ENCODE measurements around the gene PITRM1.

PITRM1 gene

GRCh38 chr10:3109196-3109595, 63.4 kb downstream of the PITRM1 start:
- Histone ChIP-seq H3K4me3 (ENCODE audit: low read depth, low read length, poor library complexity, severe bottlenecking) (no peak overlapping the region), H3K79me2 (ENCODE audit: insufficient read depth, low read length) (no peaks in the 10 kb centered on the region), H3K27ac (ENCODE audit: low read depth, low read length, poor library complexity, severe bottlenecking) (no peak overlapping the region), H3K36me3 (ENCODE audit: insufficient read depth, low read length) (peaks cover 87% of the 10 kb centered on the region), H3K9me2 (ENCODE audit: low read depth, low read length) (no peaks in the 10 kb centered on the region), H3F3A (ENCODE audit: insufficient read depth, low read length) (no peaks in the 10 kb centered on the region), H3K4me1 (ENCODE audit: insufficient read depth, low read length, severe bottlenecking) (peaks cover 19% of the 10 kb centered on the region), H3K9me3 (ENCODE audit: low read length) (no peaks in the 10 kb centered on the region), H2AFZ (ENCODE audit: low read length) (no peak overlapping the region), H3K4me2 (ENCODE audit: low read length) (no peak overlapping the region), H4K20me1 (ENCODE audit: insufficient read depth, low read length) (no peaks in the 10 kb centered on the region), H3K27me3 (ENCODE audit: insufficient read depth, low read length) (no peaks in the 10 kb centered on the region), H3K9ac (ENCODE audit: low read length) (no peak overlapping the region)
- no peak for TF ChIP-seq EZH2 (IDR thresholded peaks at IDR 0.05; ENCODE audit: borderline replicate concordance, low read length)
- no peak for TF ChIP-seq CTCF (IDR thresholded peaks at IDR 0.05; ENCODE audit: low read length)

GRCh38 chr10:3108575-3109105, 63.9 kb downstream of the PITRM1 start:
- H4K20me1 ChIP-seq (ENCODE audit: insufficient read depth, low read length), result no peaks in the 10 kb centered on the region
- no peaks in the 10 kb centered on the region for H3K27me3 ChIP-seq (ENCODE audit: insufficient read depth, low read length)
- H3K9me2 ChIP-seq (ENCODE audit: low read depth, low read length), result no peaks in the 10 kb centered on the region
- TF ChIP-seq CTCF (IDR thresholded peaks at IDR 0.05; ENCODE audit: low read length), result no peak
- TF ChIP-seq EZH2 (IDR thresholded peaks at IDR 0.05; ENCODE audit: borderline replicate concordance, low read length), result no peak
- no peak overlapping the region for H3K4me3 ChIP-seq (ENCODE audit: low read depth, low read length, poor library complexity, severe bottlenecking)
- no peak overlapping the region for H3K27ac ChIP-seq (ENCODE audit: low read depth, low read length, poor library complexity, severe bottlenecking)
- no peak overlapping the region for H3K9ac ChIP-seq (ENCODE audit: low read length)
- H3F3A ChIP-seq (ENCODE audit: insufficient read depth, low read length), result no peaks in the 10 kb centered on the region
- H3K4me2 ChIP-seq (ENCODE audit: low read length), result no peak overlapping the region
- no peak overlapping the region for H2AFZ ChIP-seq (ENCODE audit: low read length)
- no peaks in the 10 kb centered on the region for H3K9me3 ChIP-seq (ENCODE audit: low read length)
- peaks cover 19% of the 10 kb centered on the region for H3K4me1 ChIP-seq (ENCODE audit: insufficient read depth, low read length, severe bottlenecking)
- H3K79me2 ChIP-seq (ENCODE audit: insufficient read depth, low read length), result no peaks in the 10 kb centered on the region
- peaks cover 89% of the 10 kb centered on the region for H3K36me3 ChIP-seq (ENCODE audit: insufficient read depth, low read length)

- H3K4me2 ChIP-seq (ENCODE audit: low read length), result no peak overlapping the region
- no peaks in the 10 kb centered on the region for H3K9me3 ChIP-seq (ENCODE audit: low read length)
- H3K9me2 ChIP-seq (ENCODE audit: low read depth, low read length), result no peaks in the 10 kb centered on the region
- H3F3A ChIP-seq (ENCODE audit: insufficient read depth, low read length), result no peaks in the 10 kb centered on the region
- H3K4me3 ChIP-seq (ENCODE audit: low read depth, low read length, poor library complexity, severe bottlenecking), result no peak overlapping the region
- H3K9ac ChIP-seq (ENCODE audit: low read length), result no peak overlapping the region
- peaks cover 89% of the 10 kb centered on the region for H3K36me3 ChIP-seq (ENCODE audit: insufficient read depth, low read length)
- TF ChIP-seq EZH2 (IDR thresholded peaks at IDR 0.05; ENCODE audit: borderline replicate concordance, low read length) (no peak), CTCF (IDR thresholded peaks at IDR 0.05; ENCODE audit: low read length) (no peak)
- no peaks in the 10 kb centered on the region for H3K27me3 ChIP-seq (ENCODE audit: insufficient read depth, low read length)
- no peaks in the 10 kb centered on the region for H3K79me2 ChIP-seq (ENCODE audit: insufficient read depth, low read length)
- no peak overlapping the region for H2AFZ ChIP-seq (ENCODE audit: low read length)
- H4K20me1 ChIP-seq (ENCODE audit: insufficient read depth, low read length), result no peaks in the 10 kb centered on the region
- peaks cover 19% of the 10 kb centered on the region for H3K4me1 ChIP-seq (ENCODE audit: insufficient read depth, low read length, severe bottlenecking)
- no peak overlapping the region for H3K27ac ChIP-seq (ENCODE audit: low read depth, low read length, poor library complexity, severe bottlenecking)
Measured at GRCh38 chr10:3108033-3108432, 64.5 kb downstream of the PITRM1 start.
